Naive thymus-derived CD8-positive, alpha-beta T cell (primary cell): ENCODE results near the gene HADHB. TPM values are rescaled to one million over a fixed set of nuclear protein-coding genes. Genes with fewer than 3 reads are reported as not detected.
"Not testable (repeated sequence)": the region's sequence is repeated elsewhere in the genome, so short reads cannot be mapped to it uniquely, and the experiment has no call there.

Source experiments
- ATAC-seq, 2 donors: fragments of 150-1000 bp; cut with Tn5 transposase in 1 of 2; sonication (Bioruptor Pico), chemical (Tn5 transposase) in 1 of 2; 1 replicate in 1 of 2; 2 replicates in 1 of 2; pipeline ENCODE4 v1.10.0; 2021; ENCODE audit warnings: mild to moderate bottlenecking in 2 of 2, moderate library complexity in 2 of 2
- POLR2A ChIA-PET: fragments of 350-600 bp; sonication (Branson Sonifier 250); formaldehyde crosslinking; loops from one replicate; lab custom pipeline; 2021; ENCODE audit warnings: antibody characterized with exemption; lab: Charles Lee
- DNase-seq, 10 donors: peaks; one replicate each; pipeline versions ENCODE4 v3.0.0 to v3.0.0-alpha.2; 2020 to 2022
- H3K27ac Mint-ChIP-seq, 10 donors: one replicate each; pipeline ENCODE4 v1.8.0; 2020 to 2022; ENCODE audit warnings: mild to moderate bottlenecking in 10 of 10, mixed read lengths in 10 of 10, moderate library complexity in 4 of 10, inconsistent platforms in 1 of 10
- H3K27me3 Mint-ChIP-seq, 5 donors: one replicate each; pipeline ENCODE4 v1.8.0; 2021 to 2022; ENCODE audit warnings: mixed read lengths in 5 of 5
- H3K36me3 Mint-ChIP-seq, 3 donors: one replicate each; pipeline ENCODE4 v1.8.0; 2020 to 2022; ENCODE audit warnings: mixed read lengths in 3 of 3, mild to moderate bottlenecking in 2 of 3, inconsistent platforms in 1 of 3
- H3K4me1 Mint-ChIP-seq, 4 donors: one replicate each; pipeline ENCODE4 v1.8.0; 2021 to 2022; ENCODE audit warnings: mixed read lengths in 4 of 4
- H3K4me3 Mint-ChIP-seq, 10 donors: one replicate each; pipeline ENCODE4 v1.8.0; 2020 to 2022; ENCODE audit warnings: mild to moderate bottlenecking in 10 of 10, mixed read lengths in 10 of 10, moderate library complexity in 6 of 10, inconsistent platforms in 1 of 10
- H3K9me3 Mint-ChIP-seq, 9 donors: one replicate each; pipeline ENCODE4 v1.8.0; 2020 to 2022; ENCODE audit warnings: mixed read lengths in 9 of 9, mild to moderate bottlenecking in 3 of 9, inconsistent platforms in 1 of 9, moderate library complexity in 1 of 9
- polyA plus RNA-seq, 3 donors: library from polyadenylated mRNA; unstranded; fragments of 300-500 nt; fragmentation: Illumina TruSeq; gene quantifications; one replicate each; pipeline ENCODE4 v1.2.3, GENCODE V29; 2021
- total RNA-seq, 8 experiments: library from RNA in 2 of 8; stranded (reverse) in 2 of 8; gene quantifications; one replicate each; pipeline ENCODE4 v1.2.3 and lab custom pipeline; 2021 to 2026

HADHB gene
- total and polyA plus RNA-seq, 5 experiments from 2014 or later, result 58.0 to 93.9 (median 80.2) TPM

DNA sequence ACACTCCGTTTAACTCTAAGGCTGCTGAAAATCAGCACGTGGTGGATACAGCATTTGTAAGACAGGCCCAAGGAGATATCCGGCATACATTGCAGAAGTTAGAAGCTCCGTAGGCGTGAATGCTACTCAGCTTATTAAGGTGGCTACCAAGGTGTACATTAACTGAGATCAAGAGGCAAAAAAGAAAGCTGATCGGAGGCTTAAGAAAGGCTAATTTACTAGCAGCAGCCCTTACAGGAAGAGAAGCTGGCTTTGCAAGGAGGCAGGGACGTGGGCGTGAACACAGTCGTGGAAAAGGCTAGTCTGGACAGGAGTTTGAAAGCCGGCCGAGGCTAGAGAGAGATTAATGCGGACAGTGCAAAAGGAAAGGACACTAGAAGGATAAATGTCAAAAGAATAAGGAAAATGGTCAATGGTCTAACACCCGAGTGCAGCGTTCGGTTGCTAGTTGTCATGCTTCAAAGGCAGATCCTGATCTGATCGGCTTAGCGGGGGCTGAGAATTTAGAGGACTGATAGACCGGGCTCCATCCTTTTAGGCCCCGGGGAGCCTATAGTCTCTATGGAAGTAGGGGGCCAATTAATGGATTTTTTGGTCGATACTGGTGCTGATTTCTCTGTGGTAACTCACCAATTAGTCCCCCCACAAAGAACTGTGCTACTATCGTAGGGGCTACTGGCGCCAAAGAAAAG is 55.6 kb downstream of the HADHB start:
- no peaks in the 10 kb centered on the region for H3K27me3 Mint-ChIP-seq
- peak in 2 of 10 donors; percentile 14 to 48 for DNase-seq
- POLR2A ChIA-PET, result interaction anchor here (0.7 to 1.7 kb wide), 8 partner anchors 16 to 1810 kb away, joined by 3 to 26 read pairs (median 5); partner anchors contain the start of genes HADHA, HADHB, KIF3C and RAB10
- ATAC-seq, result peak; percentile 36 to 68
- peaks cover 0 to 5% (median 3%) of the 10 kb centered on the region in 4 donors for H3K4me1 Mint-ChIP-seq
- no peaks in the 10 kb centered on the region for H3K9me3 Mint-ChIP-seq
- H3K36me3 Mint-ChIP-seq, result peaks cover 0 to 24% (median 8%) of the 10 kb centered on the region in 3 donors
- H3K27ac Mint-ChIP-seq, result no peak overlapping the region
- no peak overlapping the region for H3K4me3 Mint-ChIP-seq

DNA sequence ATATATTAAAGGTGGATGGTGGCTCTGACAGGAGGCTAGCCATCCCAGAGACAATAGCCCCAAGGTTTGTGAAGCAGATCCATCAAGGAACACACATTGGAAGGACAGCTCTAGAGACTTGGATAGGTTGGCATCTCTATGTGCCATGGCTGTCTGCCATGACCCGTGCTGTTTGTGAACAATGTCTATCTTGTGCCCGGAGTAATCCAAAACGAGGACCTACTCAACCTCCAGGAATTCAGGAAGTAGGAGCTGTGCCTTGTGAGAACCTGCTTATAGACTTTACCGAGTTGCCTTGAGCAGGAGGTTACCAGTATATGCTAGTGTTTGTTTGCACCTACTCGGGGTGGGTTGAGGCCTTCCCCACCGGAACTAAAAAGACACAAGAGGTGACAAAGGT is 58.1 kb downstream of the HADHB start:
- H3K27ac Mint-ChIP-seq, result no peak overlapping the region
- ATAC-seq, result no peak
- no peaks in the 10 kb centered on the region for H3K9me3 Mint-ChIP-seq
- no peaks in the 10 kb centered on the region for H3K27me3 Mint-ChIP-seq
- no peak overlapping the region for H3K4me3 Mint-ChIP-seq
- POLR2A ChIA-PET, result no interaction called here
- DNase-seq, result no peak
- peaks cover 0 to 27% (median 8%) of the 10 kb centered on the region in 3 donors for H3K36me3 Mint-ChIP-seq
- peaks cover 0 to 7% (median 4%) of the 10 kb centered on the region in 4 donors for H3K4me1 Mint-ChIP-seq

DNA sequence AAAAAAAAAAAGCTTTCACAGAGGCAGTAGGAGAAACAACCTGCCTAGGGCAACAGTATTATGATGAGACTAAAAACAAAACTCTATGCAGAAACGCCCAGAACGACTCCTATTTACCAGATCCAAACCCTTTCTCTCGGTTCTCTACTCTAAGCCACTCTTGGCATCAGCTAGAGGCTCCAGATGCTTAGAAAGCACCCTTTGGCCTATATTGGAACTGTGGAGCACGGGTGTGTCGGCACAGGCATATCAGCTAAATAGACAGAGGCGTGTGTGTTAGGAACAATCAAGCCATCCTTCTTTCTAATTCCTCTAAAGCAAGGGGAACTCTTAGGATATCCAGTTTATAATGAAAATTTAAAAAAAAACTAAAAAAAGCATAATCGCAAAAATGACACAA is 60.4 kb downstream of the HADHB start:
- not testable (repeated sequence) for H3K27me3 Mint-ChIP-seq, H3K9me3 Mint-ChIP-seq, DNase-seq, ATAC-seq, H3K4me1 Mint-ChIP-seq, H3K27ac Mint-ChIP-seq, H3K4me3 Mint-ChIP-seq
- H3K36me3 Mint-ChIP-seq, result peaks cover 0 to 39% (median 8%) of the 10 kb centered on the region in 3 donors
- POLR2A ChIA-PET, result interaction anchor here (0.6 kb wide), 1 partner anchor 272 kb away, joined by 4 read pairs; no protein-coding TSS in a partner anchor

DNA sequence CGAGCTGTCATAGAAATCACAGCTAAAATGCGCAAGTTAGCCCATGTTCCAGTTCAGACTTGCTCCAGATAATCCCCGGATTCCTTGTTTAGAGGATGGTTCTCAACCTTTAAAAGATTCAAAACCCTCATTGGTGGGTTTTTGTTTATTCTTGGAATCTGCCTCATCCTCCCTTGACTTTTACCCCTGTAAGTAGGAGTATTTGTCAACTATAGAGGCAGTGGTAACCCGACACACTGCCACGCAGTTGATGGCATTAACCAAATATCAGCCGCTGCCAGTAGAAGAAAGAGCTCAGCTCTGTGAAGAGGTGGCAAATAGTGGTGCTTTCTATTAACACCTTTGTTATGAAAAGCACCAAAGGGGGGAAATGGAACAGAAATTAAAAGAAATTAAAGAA is 60.8 kb downstream of the HADHB start:
- Mint-ChIP-seq H3K4me3 (no peak overlapping the region), H3K4me1 (peaks cover 0 to 7% (median 4%) of the 10 kb centered on the region in 4 donors), H3K27me3 (no peaks in the 10 kb centered on the region), H3K27ac (peak overlapping the region in 1 of 10 donors; percentile 78), H3K36me3 (peaks cover 0 to 43% (median 8%) of the 10 kb centered on the region in 3 donors), H3K9me3 (no peaks in the 10 kb centered on the region)
- no peak for DNase-seq
- no peak for ATAC-seq
- POLR2A ChIA-PET, result no interaction called here

- Mint-ChIP-seq H3K27ac (peak overlapping the region in 1 of 10 donors; percentile 68), H3K9me3 (no peaks in the 10 kb centered on the region), H3K4me3 (no peak overlapping the region), H3K4me1 (peaks cover 0 to 3% (median under 1%) of the 10 kb centered on the region in 4 donors), H3K36me3 (peaks cover 0 to 30% (median 7%) of the 10 kb centered on the region in 3 donors), H3K27me3 (no peaks in the 10 kb centered on the region)
- ATAC-seq (no peak), DNase-seq (no peak)
- POLR2A ChIA-PET, result no interaction called here
Measured at GRCh38 chr2:26309921-26310320, 65.2 kb downstream of the HADHB start.

- DNase-seq (no peak), ATAC-seq (no peak)
- POLR2A ChIA-PET, result no interaction called here
- no peaks in the 10 kb centered on the region for H3K27me3 Mint-ChIP-seq
- H3K36me3 Mint-ChIP-seq, result peaks cover 0 to 24% (median 7%) of the 10 kb centered on the region in 3 donors
- H3K27ac Mint-ChIP-seq, result peak overlapping the region in 1 of 10 donors; percentile 28
- H3K4me1 Mint-ChIP-seq, result peaks cover 0 to 4% (median 0%) of the 10 kb centered on the region in 4 donors
- no peaks in the 10 kb centered on the region for H3K9me3 Mint-ChIP-seq
- no peak overlapping the region for H3K4me3 Mint-ChIP-seq
Measured at GRCh38 chr2:26312471-26312870, 67.7 kb downstream of the HADHB start.

GRCh38 chr2:26313446-26313845 is 68.7 kb downstream of the HADHB start:
- peak overlapping the region in 1 of 10 donors; percentile 53 for H3K27ac Mint-ChIP-seq
- DNase-seq, result no peak
- H3K9me3 Mint-ChIP-seq, result no peaks in the 10 kb centered on the region
- peaks cover 0 to 6% (median 0%) of the 10 kb centered on the region in 4 donors for H3K4me1 Mint-ChIP-seq
- POLR2A ChIA-PET, result no interaction called here
- peaks cover 0 to 24% (median 7%) of the 10 kb centered on the region in 3 donors for H3K36me3 Mint-ChIP-seq
- no peaks in the 10 kb centered on the region for H3K27me3 Mint-ChIP-seq
- H3K4me3 Mint-ChIP-seq, result no peak overlapping the region
- no peak for ATAC-seq

DNA sequence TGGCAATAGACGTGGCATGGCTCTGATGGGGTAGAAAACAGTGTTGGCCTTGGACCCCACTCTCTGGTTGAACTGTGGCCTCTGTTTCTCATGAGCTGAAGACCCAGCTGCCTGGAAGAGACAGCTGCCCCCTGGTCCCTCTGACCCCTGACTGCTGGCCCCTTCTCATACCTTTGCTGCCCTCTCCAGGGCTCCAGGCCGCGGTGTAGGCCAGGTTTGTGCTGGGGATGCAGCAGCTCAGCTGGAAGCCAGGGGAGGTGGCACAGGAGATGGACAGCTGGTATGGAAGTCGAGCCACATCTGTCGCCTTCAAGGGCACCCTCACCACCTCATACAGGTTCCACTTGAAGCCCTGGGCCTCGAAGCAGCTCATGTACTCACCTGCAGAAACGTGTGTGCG is 69.5 kb downstream of the HADHB start:
- ATAC-seq (no peak), DNase-seq (no peak)
- Mint-ChIP-seq H3K27me3 (no peaks in the 10 kb centered on the region), H3K9me3 (no peaks in the 10 kb centered on the region), H3K27ac (no peak overlapping the region), H3K4me1 (peaks cover 0 to 6% (median 0%) of the 10 kb centered on the region in 4 donors), H3K36me3 (peaks cover 0 to 20% (median 7%) of the 10 kb centered on the region in 3 donors), H3K4me3 (no peak overlapping the region)
- POLR2A ChIA-PET, result no interaction called here

GRCh38 chr2:26316041-26316440 is 71.3 kb downstream of the HADHB start:
- no peaks in the 10 kb centered on the region for H3K27me3 Mint-ChIP-seq
- no peak overlapping the region for H3K4me3 Mint-ChIP-seq
- no peaks in the 10 kb centered on the region for H3K9me3 Mint-ChIP-seq
- ATAC-seq (no peak), DNase-seq (no peak)
- H3K4me1 Mint-ChIP-seq, result peaks cover 0 to 8% (median 3%) of the 10 kb centered on the region in 4 donors
- H3K27ac Mint-ChIP-seq, result peak overlapping the region in 1 of 10 donors; percentile 29
- H3K36me3 Mint-ChIP-seq, result peaks cover 0 to 7% (median 5%) of the 10 kb centered on the region in 3 donors
- POLR2A ChIA-PET, result no interaction called here

DNA sequence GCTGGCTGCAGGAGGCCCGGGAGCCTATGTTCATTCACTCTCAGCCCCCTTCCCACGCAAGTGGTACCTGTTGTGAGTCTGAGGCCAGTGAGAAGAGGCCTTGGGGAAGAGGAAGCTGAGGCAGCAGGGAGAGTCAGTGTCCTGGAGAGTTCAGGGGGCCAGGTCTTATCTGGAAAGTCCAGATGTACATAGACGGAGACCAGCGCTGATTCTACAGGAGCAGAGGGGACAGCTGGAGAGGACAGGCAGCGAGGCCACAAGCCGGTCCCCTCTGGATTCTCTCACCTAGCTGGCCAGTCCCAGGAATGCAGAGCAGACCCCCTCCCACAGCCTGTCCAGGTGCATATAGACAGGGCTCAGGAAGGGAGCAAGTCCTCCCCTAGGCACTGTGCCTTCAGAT is 72.1 kb downstream of the HADHB start:
- Mint-ChIP-seq H3K9me3 (no peaks in the 10 kb centered on the region), H3K4me1 (peaks cover 0 to 8% (median 3%) of the 10 kb centered on the region in 4 donors), H3K36me3 (peaks cover 0 to 4% (median 0%) of the 10 kb centered on the region in 3 donors), H3K27ac (peak overlapping the region in 3 of 10 donors; percentile 29 to 56 (median 46)), H3K27me3 (no peaks in the 10 kb centered on the region), H3K4me3 (no peak overlapping the region)
- ATAC-seq (no peak), DNase-seq (no peak)
- POLR2A ChIA-PET, result no interaction called here

GRCh38 chr2:26317377-26318105 is 72.8 kb downstream of the HADHB start:
- POLR2A ChIA-PET, result no interaction called here
- Mint-ChIP-seq H3K9me3 (no peaks in the 10 kb centered on the region), H3K27ac (no peak overlapping the region), H3K36me3 (peaks cover 0 to 4% (median 0%) of the 10 kb centered on the region in 3 donors), H3K4me1 (peaks cover 0 to 8% (median 3%) of the 10 kb centered on the region in 4 donors), H3K27me3 (no peaks in the 10 kb centered on the region), H3K4me3 (no peak overlapping the region)
- no peak for ATAC-seq
- DNase-seq, result no peak

DNA sequence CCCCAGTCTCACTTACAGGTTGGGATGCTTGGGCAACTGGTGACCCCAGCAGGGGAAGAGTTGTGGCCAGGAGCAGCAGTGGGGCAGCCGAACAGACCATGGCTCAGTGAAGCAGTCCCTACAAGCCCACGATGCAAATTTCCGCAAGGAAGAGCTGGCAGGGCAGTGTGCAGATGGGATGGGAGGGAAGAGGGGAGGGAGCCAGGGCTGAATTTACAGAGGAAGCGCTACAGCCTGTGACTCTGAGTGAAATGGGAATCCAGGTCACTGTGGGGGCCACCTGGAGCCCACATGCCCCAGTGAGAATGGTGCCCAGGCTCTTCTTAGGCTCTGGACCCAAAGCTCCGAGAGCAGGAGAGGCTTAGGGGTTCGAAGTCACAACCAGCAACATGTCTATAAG is 74.2 kb downstream of the HADHB start:
- ATAC-seq (no peak), DNase-seq (no peak)
- Mint-ChIP-seq H3K4me3 (no peak overlapping the region), H3K27ac (no peak overlapping the region), H3K4me1 (peaks cover 0 to 6% (median 3%) of the 10 kb centered on the region in 4 donors), H3K27me3 (no peaks in the 10 kb centered on the region), H3K9me3 (no peaks in the 10 kb centered on the region), H3K36me3 (peaks cover 0 to 3% (median 0%) of the 10 kb centered on the region in 3 donors)
- POLR2A ChIA-PET, result interaction anchor here (1.0 kb wide), 1 partner anchor 19 kb away, joined by 4 read pairs; no protein-coding TSS in a partner anchor

DNA sequence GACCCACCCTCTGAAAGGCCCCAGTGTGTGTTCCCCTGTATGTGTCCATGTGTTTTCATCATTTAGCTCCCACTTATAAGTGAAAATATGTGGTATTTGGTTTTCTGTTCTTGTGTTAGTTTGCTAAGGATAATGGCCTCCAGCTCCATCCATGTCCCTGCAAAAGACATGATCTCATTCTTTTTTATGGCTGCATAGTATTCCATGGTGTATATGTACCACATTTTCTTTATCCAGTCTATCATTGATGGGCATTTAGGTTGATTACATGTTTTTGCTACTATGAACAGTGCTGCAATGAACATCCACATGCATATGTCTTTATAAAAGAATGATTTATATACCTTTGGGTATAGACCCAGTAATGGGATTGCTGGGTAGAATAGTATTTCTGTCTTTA is 79.7 kb downstream of the HADHB start:
- H3K9me3 Mint-ChIP-seq, H3K36me3 Mint-ChIP-seq, POLR2A ChIA-PET, H3K27ac Mint-ChIP-seq, H3K4me3 Mint-ChIP-seq, H3K4me1 Mint-ChIP-seq, ATAC-seq, H3K27me3 Mint-ChIP-seq, DNase-seq: not testable (repeated sequence)
